Muscle of leg (tissue), 11 donors: Measurements from ENCODE around the gene RBBP8. TPM values are rescaled to one million over a fixed set of nuclear protein-coding genes. Genes with fewer than 3 reads are reported as not detected.

ENCODE experiments used
- DNase-seq: peaks from one replicate; pipeline ENCODE4 v3.0.0; 2013
- H3K27ac ChIP-seq: one replicate; pipeline ENCODE4 v1.5.1; 2013; ENCODE audit warnings: mild to moderate bottlenecking, low read length, control low read depth
- H3K27me3 ChIP-seq: one replicate; pipeline ENCODE4 v1.6.1; 2013; ENCODE audit warnings: low read length; ENCODE audit not compliant: control insufficient read depth, insufficient read depth
- H3K36me3 ChIP-seq: one replicate; pipeline ENCODE4 v1.6.1; 2013; ENCODE audit warnings: low read length; ENCODE audit not compliant: control insufficient read depth, insufficient read depth
- H3K4me1 ChIP-seq: one replicate; pipeline ENCODE4 v1.6.1; 2013; ENCODE audit warnings: low read length; ENCODE audit not compliant: control insufficient read depth, insufficient read depth
- H3K4me3 ChIP-seq: one replicate; pipeline ENCODE4 v1.5.1; 2013; ENCODE audit warnings: low read length, control low read depth
- H3K9me3 ChIP-seq: replicated peaks from 2 replicates; pipeline ENCODE4 v1.6.1; 2013; ENCODE audit warnings: low read depth, low read length; ENCODE audit not compliant: control insufficient read depth
- WGBS: methylation state at CpG from one replicate; pipeline ENCODE4 v1.1.5; 2013; ENCODE audit warnings: missing lambda C conversion rate; ENCODE audit not compliant: insufficient coverage; 5-methylcytosine and 5-hydroxymethylcytosine counted together
- polyA plus RNA-seq, 8 donors: library from polyadenylated mRNA; unstranded; fragments of 120-200 nt; gene quantifications; one replicate each; pipeline versions ENCODE4 v1.2.1 to v1.2.3, GENCODE V29; 2013; ENCODE audit warnings: inconsistent platforms in 1 of 8, low replicate concordance in 1 of 8; ENCODE audit not compliant: insufficient read length in 8 of 8, insufficient read depth in 1 of 8
- total RNA-seq: library from RNA; stranded (reverse); fragments of 120-200 nt; gene quantifications from one replicate; pipeline ENCODE4 v1.2.4, GENCODE V29; 2013

Gene RBBP8
- total and polyA plus RNA-seq, 9 donors = 9.5 to 21.3 (median 11.8) TPM

- Histone ChIP-seq H3K27ac (no peak overlapping the region), H3K36me3 (no peaks in the 10 kb centered on the region), H3K27me3 (no peaks in the 10 kb centered on the region), H3K4me3 (no peak overlapping the region), H3K9me3 (no peaks in the 10 kb centered on the region), H3K4me1 (peaks cover 12% of the 10 kb centered on the region)
- DNase-seq = no peak
- WGBS = 93% methylated on average over 2 of the region's 4 CpGs
These were observed 123.2 kb downstream of the RBBP8 start for GRCh38 chr18:23056315-23056714.

DNA sequence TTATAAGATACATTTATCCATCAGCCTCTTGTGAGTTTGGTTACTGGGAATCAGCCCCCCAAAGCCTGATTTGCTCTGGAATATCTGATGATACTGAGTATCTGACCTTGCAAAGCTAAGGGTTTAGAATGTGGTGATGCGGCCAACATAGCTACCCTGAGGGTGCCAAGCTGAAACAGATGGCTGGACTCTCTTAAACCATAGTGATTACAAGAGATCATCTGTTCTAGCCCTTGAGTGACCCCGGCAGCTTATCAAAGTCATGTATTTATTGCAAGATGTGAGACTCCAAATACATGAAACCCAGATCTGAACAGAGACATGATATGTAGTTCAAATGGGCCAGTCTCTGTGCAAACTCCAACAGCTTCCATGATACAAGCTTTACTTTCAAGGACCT lies 124.0 kb downstream of the RBBP8 start:
- no peaks in the 10 kb centered on the region for H3K27me3 ChIP-seq
- H3K4me1 ChIP-seq = peaks cover 12% of the 10 kb centered on the region
- no peak overlapping the region for H3K27ac ChIP-seq
- H3K36me3 ChIP-seq = no peaks in the 10 kb centered on the region
- WGBS = no CpG with 5 or more reads among the region's 2 CpGs
- H3K4me3 ChIP-seq = no peak overlapping the region
- H3K9me3 ChIP-seq = no peaks in the 10 kb centered on the region
- no peak for DNase-seq

- Histone ChIP-seq H3K27ac (no peak overlapping the region), H3K4me1 (peaks cover 9% of the 10 kb centered on the region), H3K27me3 (no peaks in the 10 kb centered on the region), H3K36me3 (no peaks in the 10 kb centered on the region), H3K4me3 (no peak overlapping the region), H3K9me3 (no peaks in the 10 kb centered on the region)
- DNase-seq = no peak
- WGBS = 40% methylated on average over 1 of the region's 7 CpGs
These were observed 125.8 kb downstream of the RBBP8 start for GRCh38 chr18:23058746-23059415.

- Histone ChIP-seq H3K27me3 (no peaks in the 10 kb centered on the region), H3K9me3 (no peaks in the 10 kb centered on the region), H3K27ac (no peak overlapping the region), H3K4me1 (no peaks in the 10 kb centered on the region), H3K4me3 (no peak overlapping the region), H3K36me3 (no peaks in the 10 kb centered on the region)
- WGBS = 66% methylated on average over 3 of the region's 9 CpGs
- DNase-seq = no peak
These were observed 126.7 kb downstream of the RBBP8 start for GRCh38 chr18:23059541-23060465.

DNA sequence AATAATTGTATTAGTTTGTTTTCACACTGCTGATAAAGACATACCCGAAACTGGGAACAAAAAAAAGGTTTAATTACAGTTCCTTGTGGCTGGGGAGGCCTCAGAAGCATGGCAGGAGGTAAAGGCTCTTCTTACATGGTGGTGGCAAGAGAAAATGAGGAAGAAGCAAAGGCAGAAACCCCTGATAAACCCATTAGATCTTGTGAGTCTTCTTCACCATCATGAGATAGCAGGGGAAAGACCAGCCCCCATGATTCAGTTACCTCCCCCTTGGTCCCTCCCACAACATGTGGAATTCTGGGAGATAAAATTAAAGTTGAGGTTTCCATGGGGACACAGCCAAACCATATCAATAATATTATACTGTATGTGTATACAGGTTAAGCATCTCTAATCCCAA lies 128.9 kb downstream of the RBBP8 start:
- no peak overlapping the region for H3K4me3 ChIP-seq
- H3K4me1 ChIP-seq = no peaks in the 10 kb centered on the region
- no CpG with 5 or more reads among the region's 1 CpG for WGBS
- no peak for DNase-seq
- no peaks in the 10 kb centered on the region for H3K27me3 ChIP-seq
- H3K9me3 ChIP-seq = no peaks in the 10 kb centered on the region
- H3K36me3 ChIP-seq = no peaks in the 10 kb centered on the region
- no peak overlapping the region for H3K27ac ChIP-seq

GRCh38 chr18:23063502-23063901 lies 130.4 kb downstream of the RBBP8 start:
- DNase-seq = no peak
- Histone ChIP-seq H3K27ac (no peak overlapping the region), H3K9me3 (no peaks in the 10 kb centered on the region), H3K27me3 (no peaks in the 10 kb centered on the region), H3K4me3 (no peak overlapping the region), H3K4me1 (no peaks in the 10 kb centered on the region), H3K36me3 (no peaks in the 10 kb centered on the region)
- WGBS = 93% methylated on average over 3 of the region's 6 CpGs

DNA sequence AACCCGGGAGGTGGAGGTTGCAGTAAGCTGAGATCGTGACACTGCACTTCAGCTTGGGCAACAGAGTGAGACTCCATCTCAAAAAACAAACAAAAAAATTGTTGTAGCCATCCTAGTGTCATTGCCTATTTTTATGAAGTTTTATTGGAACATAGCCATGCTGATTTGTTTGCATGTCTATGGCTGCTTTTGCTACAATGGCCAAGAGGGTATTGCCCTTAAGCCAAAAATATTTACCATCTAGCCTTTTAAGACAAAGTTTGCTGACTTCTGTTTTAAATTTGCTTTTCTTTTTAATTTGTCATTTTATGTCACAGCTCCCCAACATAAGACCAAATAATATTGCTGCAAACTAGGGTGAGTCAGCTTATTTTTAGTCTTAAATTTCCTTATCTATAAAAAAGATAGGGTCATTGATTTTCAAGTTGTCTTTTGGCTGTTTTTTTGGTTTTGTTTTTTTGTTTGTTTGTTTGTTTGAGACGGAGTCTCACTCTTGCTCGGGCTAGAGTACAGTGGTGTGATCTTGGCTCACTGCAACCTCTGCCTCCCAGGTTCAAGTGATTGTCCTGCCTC lies 132.2 kb downstream of the RBBP8 start:
- 100% methylated on average over 2 of the region's 4 CpGs for WGBS
- Histone ChIP-seq H3K4me1 (no peaks in the 10 kb centered on the region), H3K27ac (no peak overlapping the region), H3K36me3 (no peaks in the 10 kb centered on the region), H3K9me3 (no peaks in the 10 kb centered on the region), H3K27me3 (no peaks in the 10 kb centered on the region), H3K4me3 (no peak overlapping the region)
- DNase-seq = no peak

GRCh38 chr18:23066060-23066459 lies 132.9 kb downstream of the RBBP8 start:
- DNase-seq = peak; percentile 86
- no peak overlapping the region for H3K27ac ChIP-seq
- no peaks in the 10 kb centered on the region for H3K9me3 ChIP-seq
- H3K27me3 ChIP-seq = no peaks in the 10 kb centered on the region
- no peaks in the 10 kb centered on the region for H3K36me3 ChIP-seq
- WGBS = 20% methylated on average over 2 of the region's 7 CpGs
- no peak overlapping the region for H3K4me3 ChIP-seq
- H3K4me1 ChIP-seq = no peaks in the 10 kb centered on the region

DNA sequence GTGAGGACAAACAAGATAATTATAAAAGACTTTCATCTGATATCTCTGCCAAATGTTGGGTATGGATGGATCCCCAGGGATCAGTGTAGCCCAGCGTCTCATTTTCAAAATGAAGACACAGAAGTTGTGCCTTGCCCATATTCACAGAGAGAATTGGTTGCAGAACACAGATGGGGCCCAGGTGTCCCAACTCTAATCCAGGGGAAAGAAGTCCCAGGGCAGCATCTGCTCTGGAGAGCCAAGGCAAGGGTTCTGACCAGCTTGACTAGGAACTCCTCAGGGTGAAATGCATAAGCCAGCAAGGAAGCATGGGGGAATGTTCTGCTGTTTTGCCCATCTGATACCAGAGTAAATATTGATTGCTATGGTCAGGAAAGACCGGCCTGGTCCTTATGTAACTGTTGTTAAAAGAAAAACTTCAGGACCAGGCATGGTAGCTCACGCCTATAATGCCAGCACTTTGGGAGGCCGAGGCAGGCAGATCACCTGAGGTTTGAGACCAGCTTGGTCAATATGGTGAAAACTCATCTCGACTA lies 133.4 kb downstream of the RBBP8 start:
- no peak for DNase-seq
- Histone ChIP-seq H3K27ac (no peak overlapping the region), H3K9me3 (no peaks in the 10 kb centered on the region), H3K27me3 (no peaks in the 10 kb centered on the region), H3K4me1 (no peaks in the 10 kb centered on the region), H3K36me3 (no peaks in the 10 kb centered on the region), H3K4me3 (no peak overlapping the region)
- 98% methylated on average over 4 of the region's 5 CpGs for WGBS

GRCh38 chr18:23067236-23067635 lies 134.1 kb downstream of the RBBP8 start:
- H3K9me3 ChIP-seq = no peaks in the 10 kb centered on the region
- no peak for DNase-seq
- no peak overlapping the region for H3K27ac ChIP-seq
- H3K4me1 ChIP-seq = no peaks in the 10 kb centered on the region
- no peaks in the 10 kb centered on the region for H3K36me3 ChIP-seq
- H3K4me3 ChIP-seq = no peak overlapping the region
- H3K27me3 ChIP-seq = no peaks in the 10 kb centered on the region
- WGBS = 0% methylated on average over 1 of the region's 4 CpGs
